ENCODE data around the gene DPYSL3.

The DPYSL3 gene

GRCh38 chr5:147439254-147439653 is 70.6 kb downstream of the DPYSL3 start:
- DNase-seq (ENCODE audit: low spot score): no peak

DNA sequence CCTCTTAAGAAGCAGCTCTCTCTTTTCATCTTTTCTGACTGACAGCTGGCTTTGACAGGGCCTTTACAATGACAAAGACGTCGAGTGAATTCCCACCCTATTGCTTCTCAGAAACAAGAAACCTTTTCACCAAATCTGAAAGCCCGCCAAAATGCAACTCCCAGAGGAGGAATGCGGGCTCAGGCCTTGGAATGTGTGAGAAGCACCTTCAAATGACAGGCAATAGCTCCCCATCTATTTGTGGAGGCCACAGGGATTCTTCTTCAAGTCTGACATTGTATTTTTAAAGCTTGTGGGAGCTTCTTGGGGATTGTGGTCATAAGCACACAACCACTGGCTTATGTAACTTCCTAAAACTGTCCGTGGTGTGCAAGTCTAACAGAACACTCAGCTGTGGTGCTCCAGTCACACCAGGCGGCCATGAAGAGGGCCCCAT is 72.7 kb downstream of the DPYSL3 start:
- no peak for DNase-seq (ENCODE audit: low spot score)

DNA sequence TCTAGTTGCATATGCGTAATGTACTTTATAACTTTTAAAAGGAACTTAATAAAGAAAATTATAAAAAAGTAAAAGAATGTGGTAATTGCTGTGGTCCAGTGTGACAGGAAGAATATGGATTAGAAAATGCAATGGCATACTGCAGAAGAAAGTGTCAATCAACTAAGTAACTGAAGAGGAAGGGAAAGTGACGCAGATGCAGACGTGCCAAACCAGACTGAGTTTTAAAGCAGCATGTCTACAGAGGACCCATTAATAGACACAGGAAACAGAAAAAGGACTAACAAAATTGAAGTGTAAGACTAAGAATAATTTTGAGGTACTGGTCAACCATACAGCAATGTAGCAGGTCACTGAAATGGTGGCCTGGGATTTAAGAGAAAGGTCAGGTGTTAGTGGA is 73.3 kb downstream of the DPYSL3 start:
- DNase-seq (ENCODE audit: low spot score): no peak

DNA sequence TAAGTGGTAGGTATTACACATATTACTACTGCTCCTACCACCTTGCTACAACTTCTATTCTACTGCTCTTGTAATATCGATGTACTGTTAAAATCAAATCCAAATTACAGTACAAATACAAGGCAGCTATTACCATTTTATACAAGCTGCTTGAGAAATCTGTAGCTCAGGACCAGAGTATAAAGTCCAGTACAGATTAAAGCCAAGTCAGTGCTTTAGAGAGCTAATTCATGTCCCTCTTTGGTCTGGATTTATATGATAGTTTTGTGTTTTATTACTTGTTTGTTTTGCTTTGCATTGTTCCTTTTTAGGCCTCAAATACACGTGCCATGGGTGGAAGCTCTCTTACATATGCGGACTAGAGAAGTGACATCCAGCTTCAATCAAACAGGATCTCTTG is 75.8 kb downstream of the DPYSL3 start:
- no peak for DNase-seq (ENCODE audit: low spot score)

GRCh38 chr5:147432323-147432722 is 77.5 kb downstream of the DPYSL3 start:
- no peak for DNase-seq (ENCODE audit: low spot score)

DNA sequence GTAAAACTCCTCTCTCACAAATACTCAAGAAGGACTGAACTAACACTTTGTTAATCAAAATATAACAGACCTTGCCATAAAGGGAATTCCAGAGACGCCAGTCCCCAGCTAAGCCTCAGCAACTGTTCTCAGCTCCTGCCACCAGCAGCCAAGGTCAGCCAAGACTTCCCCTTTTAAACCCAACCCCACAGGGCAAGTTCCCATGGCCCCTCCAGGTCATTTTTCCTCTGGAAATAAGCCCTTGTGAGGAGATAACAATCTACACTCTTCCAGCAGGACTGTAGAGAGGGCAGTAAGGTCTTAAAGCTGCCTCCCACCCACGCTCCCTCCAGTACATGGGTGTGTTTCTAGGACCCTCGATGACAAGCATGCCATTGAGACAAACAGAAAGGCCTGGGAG is 78.3 kb downstream of the DPYSL3 start:
- DNase-seq (ENCODE audit: low spot score): no peak

DNA sequence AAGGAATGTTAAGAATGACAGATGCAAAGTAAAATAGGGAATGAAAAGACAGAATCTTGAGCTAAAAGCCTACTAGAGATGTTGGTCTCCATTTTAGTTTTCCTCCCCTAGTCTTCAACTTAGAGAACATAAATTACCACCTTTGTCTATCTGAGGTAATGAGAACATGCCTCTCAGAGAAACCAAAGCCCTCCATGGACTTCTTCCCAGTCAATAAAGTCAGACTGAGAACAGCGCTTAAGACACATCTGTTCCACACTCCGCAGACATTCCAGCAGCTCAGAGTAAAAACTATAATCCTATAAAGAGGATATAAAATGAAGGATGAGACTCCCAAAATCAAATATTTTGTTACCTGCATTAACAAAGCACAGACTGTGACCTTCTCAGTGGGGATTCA is 79.2 kb downstream of the DPYSL3 start:
- DNase-seq (ENCODE audit: low spot score): no peak

DNA sequence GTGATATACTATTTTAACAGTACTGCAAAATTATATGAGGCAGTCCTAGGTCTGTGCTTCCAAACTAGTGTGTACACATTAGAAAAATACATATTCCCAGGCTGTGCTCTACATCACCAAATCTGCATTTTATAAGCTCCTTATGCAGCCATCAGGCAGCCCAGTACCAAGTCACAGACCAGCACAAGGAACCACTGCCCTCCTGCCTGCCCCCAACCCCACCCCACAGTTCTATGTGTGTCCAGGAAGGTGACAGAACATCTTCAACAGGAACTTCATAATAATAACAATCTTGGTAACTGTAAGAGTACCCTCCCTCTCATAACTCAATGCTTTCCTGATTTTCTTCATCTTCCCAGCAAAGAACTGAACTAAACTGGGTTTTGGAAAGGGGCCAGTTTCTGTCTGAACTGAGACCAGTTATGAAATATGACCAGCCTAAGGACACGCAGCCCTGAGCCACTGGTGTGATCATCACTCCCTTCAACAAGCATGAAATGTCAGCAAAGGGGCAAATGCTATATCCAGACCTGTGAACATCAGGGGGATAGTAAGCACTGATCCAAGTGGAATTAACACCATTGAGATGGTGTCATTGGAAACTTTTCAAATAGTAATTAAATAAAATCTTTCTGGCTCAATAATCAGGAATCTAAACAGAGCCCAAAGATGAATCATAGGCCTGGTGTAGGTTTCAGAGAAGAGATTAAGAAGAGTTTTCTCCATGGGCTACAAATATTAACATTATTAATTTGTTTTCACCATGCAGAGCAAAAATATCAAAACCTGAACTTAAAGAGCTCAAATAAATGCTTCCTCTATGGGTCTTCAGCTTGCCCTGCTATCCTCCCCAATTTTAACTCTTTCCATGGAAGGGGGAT is 82.1 kb downstream of the DPYSL3 start:
- no peak for DNase-seq (ENCODE audit: low spot score)

- no peak for DNase-seq (ENCODE audit: low spot score)
Observed at GRCh38 chr5:147426640-147427327, 83.1 kb downstream of the DPYSL3 start.

GRCh38 chr5:147418613-147419012 is 91.3 kb downstream of the DPYSL3 start:
- no peak for DNase-seq (ENCODE audit: low spot score)

DNA sequence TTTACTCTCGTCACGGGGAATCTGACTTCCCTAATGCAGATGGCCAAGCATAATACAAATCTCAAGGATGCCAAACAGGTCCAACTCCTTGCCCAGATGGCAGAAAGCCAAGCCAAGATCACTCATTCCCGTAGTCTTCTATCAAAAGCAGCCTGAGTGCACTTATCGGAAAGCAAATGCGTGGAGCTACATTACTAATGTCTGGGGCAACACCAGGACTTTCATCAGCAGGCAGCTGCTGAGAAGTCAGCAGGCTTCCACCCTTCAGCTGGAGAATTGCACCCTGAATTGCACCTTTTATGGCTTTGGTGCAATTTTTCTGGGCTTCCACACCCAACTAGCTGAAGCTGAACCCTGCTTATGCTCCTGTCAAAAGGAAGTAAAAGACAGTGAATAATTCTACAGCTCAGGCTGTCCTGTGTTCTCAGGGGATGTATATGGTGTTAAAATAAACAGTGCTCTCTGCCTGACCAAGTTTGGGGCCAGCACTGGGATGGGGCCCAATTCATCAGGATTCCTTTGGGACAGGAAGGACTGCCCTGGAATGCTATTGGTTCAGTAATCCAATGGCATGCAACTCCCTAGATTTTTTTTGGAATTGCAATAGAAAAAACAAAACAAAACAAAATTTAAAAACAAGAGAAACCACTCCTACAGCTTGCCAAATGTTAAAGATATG is 92.6 kb downstream of the DPYSL3 start:
- DNase-seq (ENCODE audit: low spot score): no peak

- DNase-seq (ENCODE audit: low spot score): no peak
Observed at GRCh38 chr5:147415651-147416050, 94.2 kb downstream of the DPYSL3 start.

- DNase-seq (ENCODE audit: low spot score): no peak
Observed at GRCh38 chr5:147413266-147413665, 96.6 kb downstream of the DPYSL3 start.

DNA sequence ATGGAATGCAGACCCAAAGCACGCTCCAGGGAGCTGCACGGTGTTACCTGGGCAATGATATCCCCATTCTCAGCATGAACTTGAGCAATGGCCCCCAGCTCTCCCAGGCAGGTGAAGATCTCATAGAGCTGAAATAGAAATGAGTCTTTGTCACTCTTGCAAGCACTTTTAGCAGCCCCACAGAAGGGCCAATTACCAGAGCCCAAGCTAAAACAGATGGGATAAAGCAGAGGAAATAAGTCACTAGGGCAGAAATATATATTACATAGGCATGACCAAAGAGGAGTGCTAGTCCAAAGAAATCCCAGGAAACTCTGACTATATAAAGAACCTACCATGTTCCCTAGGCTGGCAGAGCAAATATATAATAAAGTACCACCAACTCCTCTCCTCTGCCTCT is 97.3 kb downstream of the DPYSL3 start:
- DNase-seq (ENCODE audit: low spot score): no peak

DNA sequence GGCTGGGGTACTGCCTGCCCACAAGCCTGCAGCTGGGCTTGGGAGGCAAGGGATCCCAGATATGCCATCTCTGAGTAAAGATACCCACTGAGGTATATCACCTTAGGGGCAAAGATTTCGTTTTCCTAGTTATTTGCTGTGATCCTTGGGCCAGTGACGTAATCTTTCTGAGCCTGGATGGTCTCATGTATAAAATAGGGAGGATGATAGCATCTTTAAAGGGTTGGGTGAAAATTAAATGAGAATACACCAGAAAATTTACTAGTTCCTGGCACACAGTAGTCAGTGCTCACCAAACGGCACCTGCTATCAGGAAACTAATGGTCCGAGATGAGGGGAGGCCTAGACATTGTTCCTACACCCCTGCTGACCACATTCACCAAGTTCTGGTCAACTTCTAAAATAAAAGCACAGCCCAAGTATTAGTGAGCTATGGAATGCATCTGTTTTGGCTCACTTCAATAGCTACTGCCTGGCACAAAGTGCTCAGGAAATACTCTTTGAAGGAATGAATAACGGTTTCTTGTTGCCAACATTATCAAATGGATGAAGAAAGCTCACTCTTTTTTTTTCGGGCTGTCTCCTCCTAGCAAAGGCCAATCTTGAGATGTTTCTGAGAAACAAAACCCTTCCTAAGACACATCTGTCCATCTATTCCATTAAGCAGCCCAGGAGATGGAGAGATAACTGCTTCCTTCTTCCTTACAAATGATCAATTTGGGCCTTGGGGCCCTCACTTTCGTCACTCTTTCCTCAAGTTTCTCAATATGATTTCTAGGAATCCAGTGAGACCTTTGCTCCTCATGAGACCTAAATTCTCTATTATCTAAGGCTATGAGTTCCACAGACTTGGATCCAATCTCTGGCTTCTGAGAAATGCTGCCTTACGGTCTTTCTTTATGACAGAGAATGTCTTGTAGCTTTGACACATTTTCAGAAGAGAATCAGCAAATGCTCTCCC is 98.2 kb downstream of the DPYSL3 start:
- no peak for DNase-seq (ENCODE audit: low spot score)

DNA sequence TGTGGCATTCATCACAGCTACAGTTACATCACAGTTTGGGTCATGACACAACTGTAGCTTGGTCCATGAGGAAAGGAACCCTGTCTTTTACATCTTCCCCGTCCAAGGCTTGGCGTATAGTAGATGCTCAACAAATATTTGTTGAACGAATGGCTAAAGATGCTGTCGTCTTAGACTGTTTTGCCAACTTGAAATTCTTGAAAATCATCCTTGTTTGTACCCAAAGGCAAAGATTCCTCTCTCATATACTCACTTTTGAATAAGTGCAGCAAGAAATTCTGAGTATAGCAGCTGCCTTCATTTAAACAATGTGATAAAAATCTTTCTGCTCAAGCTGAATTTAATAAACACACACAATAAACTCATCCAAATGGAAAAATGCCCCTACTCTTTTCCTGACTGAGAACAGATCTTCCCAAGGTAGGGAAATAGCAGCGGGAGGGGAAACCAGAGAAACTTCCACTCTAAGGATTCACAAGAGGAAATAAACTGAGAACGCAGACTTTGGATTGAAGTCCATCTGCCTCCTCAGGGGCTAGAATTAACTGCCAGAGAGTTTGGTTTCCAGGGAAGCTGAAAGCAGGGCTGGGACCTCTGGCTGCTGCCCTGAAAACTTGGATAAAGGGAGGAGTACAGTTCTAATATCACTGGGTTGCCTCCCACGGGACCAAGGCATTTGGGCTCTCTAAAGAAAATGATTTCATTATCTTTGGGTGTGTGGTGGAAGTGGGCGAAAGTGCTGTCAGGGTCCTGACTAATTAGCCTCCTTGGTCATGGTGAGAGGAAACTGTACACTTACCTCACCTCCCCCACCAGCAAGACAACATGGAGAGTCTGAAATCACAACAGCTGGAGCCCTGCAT is 99.1 kb downstream of the DPYSL3 start:
- no peak for DNase-seq (ENCODE audit: low spot score)

DNA sequence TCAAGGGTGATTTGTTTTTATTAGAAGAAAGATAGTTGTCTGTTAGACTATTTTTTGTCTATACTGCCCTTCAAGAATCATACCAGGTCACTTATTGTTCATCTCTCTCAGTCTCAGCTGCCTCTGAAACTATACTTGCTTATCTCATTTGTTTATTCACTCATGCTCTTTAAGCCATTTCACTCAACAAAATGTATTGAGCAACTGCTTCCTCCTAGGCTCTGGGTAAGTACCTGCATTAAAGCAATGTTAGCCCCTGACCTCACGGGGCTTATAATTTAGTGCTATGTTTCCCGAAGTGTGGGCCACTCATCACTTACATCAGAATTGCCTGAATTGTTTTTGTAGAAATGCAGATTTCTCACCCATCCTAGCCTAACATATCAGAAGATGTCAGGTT is 100.9 kb downstream of the DPYSL3 start:
- DNase-seq (ENCODE audit: low spot score): no peak

- no peak for DNase-seq (ENCODE audit: low spot score)
Observed at GRCh38 chr5:147407094-147407681, 102.7 kb downstream of the DPYSL3 start.

DNA sequence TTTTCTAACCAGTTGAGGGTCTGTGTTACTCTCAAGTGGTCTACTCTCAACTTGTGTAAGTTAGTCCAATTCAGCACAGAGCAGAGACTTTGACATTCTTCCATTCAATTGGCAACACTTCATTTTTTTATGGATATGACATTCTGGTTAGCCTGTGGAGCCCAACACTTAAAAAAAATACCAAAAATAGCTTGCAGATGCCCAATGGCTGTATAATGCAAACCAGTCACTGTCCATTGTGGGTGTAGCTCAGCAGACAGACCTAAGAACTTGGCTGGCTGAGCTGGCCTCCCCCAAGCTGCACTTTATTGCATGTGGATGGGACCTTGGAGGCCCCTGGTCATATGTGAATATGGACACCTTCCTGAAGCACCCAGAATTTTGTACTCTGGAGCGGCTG is 103.2 kb downstream of the DPYSL3 start:
- DNase-seq (ENCODE audit: low spot score): no peak

DNA sequence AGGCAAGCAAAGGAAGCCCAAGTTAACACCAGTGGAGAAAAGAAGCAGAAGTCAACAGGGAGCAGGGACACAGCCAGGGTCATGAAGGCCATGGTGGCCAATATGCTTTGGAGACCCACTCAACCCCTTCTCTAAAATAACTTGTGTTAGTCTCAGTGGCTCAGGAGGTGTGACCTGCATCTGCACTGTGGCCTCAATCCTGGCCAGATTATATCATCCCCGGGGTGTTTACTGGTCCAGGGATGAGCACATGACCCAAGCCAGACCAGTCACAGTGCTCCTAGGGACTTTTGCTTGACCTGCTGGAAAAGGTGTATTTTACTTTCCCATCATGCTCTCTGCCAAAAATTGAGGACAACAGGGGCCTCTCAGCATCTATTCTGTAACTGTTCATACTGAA is 105.2 kb downstream of the DPYSL3 start:
- DNase-seq (ENCODE audit: low spot score): no peak
